Measurements from ENCODE around the gene PCSK1. TPM values are rescaled to one million over a fixed set of nuclear protein-coding genes. Genes with fewer than 3 reads are reported as not detected.

Gene PCSK1
- total and polyA plus RNA-seq, 2 of the 4 experiments (the other 2 are of a cell fraction) = not detected

DNA sequence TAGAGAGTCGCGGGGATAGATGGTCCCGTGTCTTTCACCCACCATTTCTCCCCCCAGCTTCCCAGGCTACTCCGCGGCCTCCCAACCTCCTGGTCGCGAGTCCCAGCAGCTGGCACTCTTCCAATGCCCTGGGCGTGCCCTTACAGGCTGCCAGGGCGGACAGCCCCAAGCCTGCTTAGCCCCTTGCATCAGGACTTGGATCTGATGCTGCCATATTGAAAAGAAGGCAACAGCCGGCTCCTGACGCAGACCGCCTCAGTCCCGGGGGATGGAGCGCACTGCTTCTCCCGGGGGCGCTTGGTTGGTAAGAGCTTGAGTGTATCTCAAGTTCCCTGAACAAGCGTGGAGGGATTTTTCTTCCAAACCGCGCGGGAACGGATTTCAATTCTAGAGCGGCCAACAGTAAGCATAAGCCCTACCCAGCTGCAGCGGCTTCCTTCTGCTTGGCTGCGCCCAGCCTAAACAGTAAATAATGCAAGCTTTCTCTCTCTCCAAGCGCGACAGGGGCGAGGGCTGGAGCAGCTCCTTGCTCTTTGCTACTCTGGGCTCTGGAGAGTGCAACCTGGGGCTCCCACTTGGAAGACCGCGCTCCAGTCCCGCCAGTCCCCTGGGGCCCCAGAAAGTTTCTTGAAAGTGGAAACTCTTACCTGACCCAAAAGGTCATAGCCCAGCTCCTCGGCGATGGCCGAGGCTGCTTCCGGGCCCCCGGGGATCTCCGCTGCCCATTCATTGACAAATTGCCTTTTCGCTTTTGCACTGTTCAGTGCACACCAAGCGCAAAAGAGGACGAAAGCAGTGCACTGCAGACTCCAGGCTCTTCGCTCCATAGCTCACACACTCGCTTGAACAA, 607 bp downstream of the PCSK1 start (continued):
- TF ChIP-seq MAFK (IDR thresholded peaks at IDR 0.05; ENCODE audit: low read depth, low read length) (no peak), POLR2A (IDR thresholded peaks at IDR 0.05; ENCODE audit: low read depth, low read length) (no peak)

DNA sequence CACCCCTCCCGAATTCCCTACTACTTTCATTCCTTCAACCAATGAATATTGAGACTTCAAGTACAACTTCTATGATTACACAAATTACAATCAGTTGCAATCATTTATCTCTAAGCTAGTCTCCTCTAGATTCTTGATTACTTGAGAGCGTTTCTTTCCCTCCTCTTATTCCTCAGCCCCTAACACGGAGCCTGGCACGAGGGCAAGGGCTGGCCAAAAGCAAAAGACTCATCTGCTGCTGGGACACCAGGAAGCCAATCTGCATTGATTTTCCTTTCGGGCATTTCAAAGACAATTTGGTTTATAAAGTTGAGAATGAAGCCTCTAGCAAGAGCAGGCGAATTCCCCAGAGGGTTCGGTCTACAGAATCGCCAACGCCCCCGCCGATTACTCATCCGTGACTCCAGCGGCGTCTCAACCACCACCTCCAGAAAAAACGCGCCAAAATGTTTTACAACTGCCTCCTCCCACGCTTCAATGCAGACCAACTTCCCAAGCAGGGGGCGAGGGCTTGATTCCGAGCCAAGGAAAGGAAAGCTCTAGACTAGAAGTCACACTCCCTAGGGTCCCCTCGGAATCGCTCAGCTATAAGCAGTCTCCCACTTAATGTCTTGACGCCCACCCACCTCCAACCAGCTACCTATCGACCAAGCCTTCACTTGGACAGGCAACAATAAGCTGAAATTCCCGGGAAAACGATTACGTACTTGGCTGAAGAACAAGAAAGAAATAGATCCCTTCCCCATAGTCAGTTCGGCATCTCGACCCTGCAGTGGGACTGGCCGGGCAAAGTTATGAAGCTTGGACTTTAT, 1.5 kb downstream of the PCSK1 start:
- Histone ChIP-seq H4K5ac (ENCODE audit: low read depth, low read length) (no peak overlapping the region), H2BK5ac (ENCODE audit: low read depth, low read length, poor library complexity, severe bottlenecking) (no peak overlapping the region), H3K23ac (ENCODE audit: low read depth, low read length) (no peak overlapping the region), H3K9ac (ENCODE audit: low read depth, low read length) (no peak overlapping the region), H2AFZ (replicated peaks; ENCODE audit: low read length, poor library complexity) (no peak overlapping the region), H3K9me1 (ENCODE audit: insufficient read depth, low read length) (no peaks in the 10 kb centered on the region), H3K27me3 (ENCODE audit: control insufficient read depth, insufficient read depth, low read length) (peaks cover 40% of the 10 kb centered on the region), H3K4me3 (ENCODE audit: insufficient read depth, low read depth, low read length) (no peak overlapping the region), H3K4ac (ENCODE audit: low read depth, low read length) (no peak overlapping the region), H3K4me1 (ENCODE audit: control insufficient read depth, insufficient read depth, low read length) (no peaks in the 10 kb centered on the region; the same call in 1 of the 2 replicates), H4K8ac (ENCODE audit: low read depth in 2 of 2, low read length in 2 of 2) (no peak overlapping the region), H2AK5ac (ENCODE audit: low read depth, low read length) (no peak overlapping the region), H2BK120ac (ENCODE audit: low read depth, low read length) (no peak overlapping the region), H4K91ac (ENCODE audit: insufficient read depth, low read depth, low read length) (no peak overlapping the region), H3K79me1 (ENCODE audit: low read depth in 1 of 2, low read length in 2 of 2) (no peaks in the 10 kb centered on the region), H3K4me2 (ENCODE audit: low read depth, low read length) (no peak overlapping the region; the same call in 1 of the 2 replicates), H3K18ac (ENCODE audit: low read depth, low read length) (no peak overlapping the region), H3K27ac (ENCODE audit: insufficient read depth, low read length) (no peak overlapping the region), H2BK15ac (ENCODE audit: low read depth, low read length) (no peak overlapping the region), H3K36me3 (ENCODE audit: control insufficient read depth, insufficient read depth, low read length) (no peaks in the 10 kb centered on the region), H3K56ac (ENCODE audit: extremely low read depth, insufficient read depth, low read length) (no peak overlapping the region), H3K9me3 (ENCODE audit: control insufficient read depth, insufficient read depth, low read length) (peaks cover 7% of the 10 kb centered on the region; the same call in 1 of the 2 replicates), H2AK9ac (replicated peaks; ENCODE audit: low read depth, low read length, poor library complexity) (no peak overlapping the region), H2BK20ac (ENCODE audit: low read depth, low read length) (no peak overlapping the region), H4K20me1 (ENCODE audit: insufficient read depth, low read length) (no peaks in the 10 kb centered on the region), H3K14ac (replicated peaks; ENCODE audit: low read depth, low read length) (no peak overlapping the region)
- POLR2A ChIA-PET (ENCODE audit: unreplicated experiment) = no interaction called here
- intact Hi-C loops (cut with micrococcal nuclease) (no loop called here), in situ Hi-C loops (cut with MboI; ENCODE audit: low sequenced_read_pairs) (no loop called here), dilution Hi-C loops (cut with HindIII; ENCODE audit: low sequenced_read_pairs, unreplicated experiment) (no loop called here)
- TF ChIP-seq, protein P1, sequence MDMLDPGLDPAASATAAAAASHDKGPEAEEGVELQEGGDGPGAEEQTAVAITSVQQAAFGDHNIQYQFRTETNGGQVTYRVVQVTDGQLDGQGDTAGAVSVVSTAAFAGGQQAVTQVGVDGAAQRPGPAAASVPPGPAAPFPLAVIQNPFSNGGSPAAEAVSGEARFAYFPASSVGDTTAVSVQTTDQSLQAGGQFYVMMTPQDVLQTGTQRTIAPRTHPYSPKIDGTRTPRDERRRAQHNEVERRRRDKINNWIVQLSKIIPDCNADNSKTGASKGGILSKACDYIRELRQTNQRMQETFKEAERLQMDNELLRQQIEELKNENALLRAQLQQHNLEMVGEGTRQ (IDR thresholded peaks at IDR 0.05; ENCODE audit: low read depth, low read length) = no peak
- 60% methylated on average over 1 of the region's 29 CpGs; no CpG with 5 or more reads in 1 of the 2 experiments for WGBS, 2 experiments (ENCODE audit: extremely low coverage in 2 of 2, insufficient read length in 1 of 2)
- CTCF ChIA-PET = no interaction called here
- BruUV-seq (replicated peaks) = no TSS peak
- DNase-seq = peak; percentile 35
- ATAC-seq (ENCODE audit: low read depth) = no peak
